Esophagus muscularis mucosa (tissue), 3 donors: ENCODE data around the gene TAS1R2.

ENCODE experiments used
- POLR2AphosphoS5 ChIP-seq, 2 donors: sonication (generic); formaldehyde crosslinking; IDR thresholded peaks; one replicate each; pipeline ENCODE4 v1.6.1; 2017; ENCODE audit warnings: antibody characterized with exemption in 2 of 2
- TF ChIP-seq, protein P1 (sequence below), 3 experiments: fragments of 200-600 bp in 2 of 3; fragments of 450-650 bp in 1 of 3; sonication (generic) in 2 of 3; IDR thresholded peaks; one replicate each; pipeline ENCODE4 v1.5.1; 2017 to 2019; ENCODE audit warnings: antibody characterized with exemption in 3 of 3, mild to moderate bottlenecking in 2 of 3, moderate library complexity in 1 of 3

- no peak for TF ChIP-seq POLR2AphosphoS5 (IDR thresholded peaks at IDR 0.05)
- TF ChIP-seq, protein P1, sequence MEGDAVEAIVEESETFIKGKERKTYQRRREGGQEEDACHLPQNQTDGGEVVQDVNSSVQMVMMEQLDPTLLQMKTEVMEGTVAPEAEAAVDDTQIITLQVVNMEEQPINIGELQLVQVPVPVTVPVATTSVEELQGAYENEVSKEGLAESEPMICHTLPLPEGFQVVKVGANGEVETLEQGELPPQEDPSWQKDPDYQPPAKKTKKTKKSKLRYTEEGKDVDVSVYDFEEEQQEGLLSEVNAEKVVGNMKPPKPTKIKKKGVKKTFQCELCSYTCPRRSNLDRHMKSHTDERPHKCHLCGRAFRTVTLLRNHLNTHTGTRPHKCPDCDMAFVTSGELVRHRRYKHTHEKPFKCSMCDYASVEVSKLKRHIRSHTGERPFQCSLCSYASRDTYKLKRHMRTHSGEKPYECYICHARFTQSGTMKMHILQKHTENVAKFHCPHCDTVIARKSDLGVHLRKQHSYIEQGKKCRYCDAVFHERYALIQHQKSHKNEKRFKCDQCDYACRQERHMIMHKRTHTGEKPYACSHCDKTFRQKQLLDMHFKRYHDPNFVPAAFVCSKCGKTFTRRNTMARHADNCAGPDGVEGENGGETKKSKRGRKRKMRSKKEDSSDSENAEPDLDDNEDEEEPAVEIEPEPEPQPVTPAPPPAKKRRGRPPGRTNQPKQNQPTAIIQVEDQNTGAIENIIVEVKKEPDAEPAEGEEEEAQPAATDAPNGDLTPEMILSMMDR (IDR thresholded peaks at IDR 0.05), result no peak
Observed at GRCh38 chr1:18870957-18871356, 11.5 kb upstream of the TAS1R2 start.
